Activated CD8-positive, alpha-beta memory T cell treated with anti-CD3 and anti-CD28 coated beads, Interleukin-2, amount 50 U/mL, for 48 hours (primary cell): ENCODE measurements around the gene TBATA.

Experiments used
- DNase-seq: peaks from one replicate; pipeline ENCODE4 v3.0.0-alpha.2; 2020

The TBATA gene

GRCh38 chr10:70806841-70807240 lies 21.7 kb upstream of the TBATA start:
- DNase-seq = no peak

- no peak for DNase-seq
Measured at GRCh38 chr10:70805619-70806215, 20.5 kb upstream of the TBATA start.

GRCh38 chr10:70804421-70804808 lies 19.2 kb upstream of the TBATA start:
- DNase-seq = no peak

- no peak for DNase-seq
Measured at GRCh38 chr10:70803775-70804420, 18.7 kb upstream of the TBATA start.

GRCh38 chr10:70801854-70802253 lies 16.7 kb upstream of the TBATA start:
- no peak for DNase-seq

GRCh38 chr10:70799124-70799523 lies 13.9 kb upstream of the TBATA start:
- DNase-seq = no peak

- DNase-seq = no peak
Measured at GRCh38 chr10:70797840-70798239, 12.7 kb upstream of the TBATA start.

GRCh38 chr10:70795613-70796012 lies 10.4 kb upstream of the TBATA start:
- no peak for DNase-seq

GRCh38 chr10:70791386-70792039 lies 6.3 kb upstream of the TBATA start:
- DNase-seq = no peak

GRCh38 chr10:70786799-70787415 lies 1.7 kb upstream of the TBATA start:
- no peak for DNase-seq

GRCh38 chr10:70784471-70784870 lies 706 bp downstream of the TBATA start:
- no peak for DNase-seq

- DNase-seq = no peak
Measured at GRCh38 chr10:70784016-70784415, 1.2 kb downstream of the TBATA start.

- no peak for DNase-seq
Measured at GRCh38 chr10:70782746-70783680, 2.2 kb downstream of the TBATA start.

- DNase-seq = no peak
Measured at GRCh38 chr10:70782086-70782745, 3.0 kb downstream of the TBATA start.

- no peak for DNase-seq
Measured at GRCh38 chr10:70781461-70782051, 3.6 kb downstream of the TBATA start.

- DNase-seq = no peak
Measured at GRCh38 chr10:70780772-70781171, 4.4 kb downstream of the TBATA start.

GRCh38 chr10:70780370-70780760 lies 4.8 kb downstream of the TBATA start:
- no peak for DNase-seq

- no peak for DNase-seq
Measured at GRCh38 chr10:70779511-70780369, 5.4 kb downstream of the TBATA start.

GRCh38 chr10:70779088-70779487 lies 6.1 kb downstream of the TBATA start:
- DNase-seq = no peak

GRCh38 chr10:70778267-70778924 lies 6.8 kb downstream of the TBATA start:
- no peak for DNase-seq
